ENCODE data around the gene CCSER2.

DNA sequence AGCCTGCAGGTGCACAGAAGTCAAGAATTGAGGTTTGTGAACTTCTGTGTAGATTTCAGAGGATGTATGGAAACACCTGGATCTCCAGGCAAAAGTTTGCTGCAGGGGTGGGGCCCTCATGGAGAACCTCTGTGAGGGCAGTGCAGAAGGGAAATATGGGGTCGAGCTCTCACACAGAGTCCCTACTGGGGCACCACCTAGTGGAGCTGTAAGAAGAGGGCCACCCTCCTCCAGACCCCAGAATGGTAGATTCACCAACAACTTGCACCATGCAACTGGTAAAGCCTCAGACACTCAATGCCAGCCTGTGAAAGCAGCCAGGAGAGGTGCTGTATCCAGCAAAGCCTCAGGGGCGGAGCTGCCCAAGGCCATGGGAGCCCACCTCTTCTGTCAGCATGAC is 205.8 kb downstream of the CCSER2 start:
- TF ChIP-seq, protein P1, sequence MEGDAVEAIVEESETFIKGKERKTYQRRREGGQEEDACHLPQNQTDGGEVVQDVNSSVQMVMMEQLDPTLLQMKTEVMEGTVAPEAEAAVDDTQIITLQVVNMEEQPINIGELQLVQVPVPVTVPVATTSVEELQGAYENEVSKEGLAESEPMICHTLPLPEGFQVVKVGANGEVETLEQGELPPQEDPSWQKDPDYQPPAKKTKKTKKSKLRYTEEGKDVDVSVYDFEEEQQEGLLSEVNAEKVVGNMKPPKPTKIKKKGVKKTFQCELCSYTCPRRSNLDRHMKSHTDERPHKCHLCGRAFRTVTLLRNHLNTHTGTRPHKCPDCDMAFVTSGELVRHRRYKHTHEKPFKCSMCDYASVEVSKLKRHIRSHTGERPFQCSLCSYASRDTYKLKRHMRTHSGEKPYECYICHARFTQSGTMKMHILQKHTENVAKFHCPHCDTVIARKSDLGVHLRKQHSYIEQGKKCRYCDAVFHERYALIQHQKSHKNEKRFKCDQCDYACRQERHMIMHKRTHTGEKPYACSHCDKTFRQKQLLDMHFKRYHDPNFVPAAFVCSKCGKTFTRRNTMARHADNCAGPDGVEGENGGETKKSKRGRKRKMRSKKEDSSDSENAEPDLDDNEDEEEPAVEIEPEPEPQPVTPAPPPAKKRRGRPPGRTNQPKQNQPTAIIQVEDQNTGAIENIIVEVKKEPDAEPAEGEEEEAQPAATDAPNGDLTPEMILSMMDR (IDR thresholded peaks at IDR 0.05): no peak
- TF ChIP-seq EP300 (IDR thresholded peaks at IDR 0.05) (no peak), POLR2A (IDR thresholded peaks at IDR 0.05; ENCODE audit: low read depth) (no peak), POLR2AphosphoS5 (IDR thresholded peaks at IDR 0.05) (no peak)

Measured in esophagus muscularis mucosa (tissue), 4 donors.